AML-193 (cell line): ENCODE results near the gene TMPRSS11A.

Source experiments
- DNase-seq, 2 experiments: peaks; one replicate each; lab custom pipeline; 2025; lab: John Stamatoyannopoulos, UW

TMPRSS11A gene

DNA sequence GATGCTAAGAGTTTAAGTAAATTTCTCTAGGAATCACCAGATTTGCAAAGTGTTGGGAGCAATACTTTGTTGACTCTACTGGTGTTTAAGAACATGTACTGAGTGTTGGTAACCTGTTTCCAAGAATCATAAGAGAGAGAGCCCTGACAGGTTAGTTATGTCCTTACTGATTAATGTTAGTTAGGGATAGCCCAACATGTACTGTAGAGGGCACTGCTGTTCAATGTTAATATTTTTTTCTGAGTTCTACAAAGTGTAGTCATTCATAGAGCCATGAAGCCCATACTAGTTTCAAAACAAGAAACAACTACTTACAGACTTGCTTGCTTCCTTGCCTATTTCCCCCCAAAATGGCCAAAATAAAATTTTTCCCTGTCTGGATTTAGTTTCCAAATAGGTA lies 91.4 kb downstream of the TMPRSS11A start:
- peak; percentile 58 to 68 for DNase-seq

DNA sequence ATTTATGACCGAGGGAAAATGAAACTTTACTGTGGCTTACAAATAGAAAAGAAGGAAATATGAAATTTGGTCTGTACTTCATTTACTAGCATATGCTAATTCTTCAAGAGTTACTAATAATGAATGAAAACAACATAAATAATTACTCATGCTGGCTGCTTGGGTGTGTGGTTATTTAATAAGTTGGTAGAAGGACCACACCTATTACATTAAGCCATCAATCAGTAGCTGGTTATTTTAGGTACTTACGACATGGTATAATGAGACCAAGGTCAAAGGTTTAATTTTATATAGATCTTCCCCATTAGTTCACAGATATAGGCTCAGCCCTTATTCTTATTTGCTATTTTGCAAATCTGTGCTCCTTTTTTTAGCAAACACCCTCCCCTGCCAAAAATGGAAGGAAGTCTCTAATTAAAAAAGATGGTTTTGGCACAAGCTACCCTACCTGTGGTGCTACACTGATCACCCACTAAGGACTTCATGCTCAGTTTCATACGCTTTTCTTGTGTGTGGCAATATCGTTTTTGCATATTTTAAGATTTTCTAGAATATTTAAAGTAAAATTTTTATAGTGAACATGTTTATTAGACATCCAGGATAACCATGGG lies 93.6 kb downstream of the TMPRSS11A start:
- DNase-seq, result no peak

DNA sequence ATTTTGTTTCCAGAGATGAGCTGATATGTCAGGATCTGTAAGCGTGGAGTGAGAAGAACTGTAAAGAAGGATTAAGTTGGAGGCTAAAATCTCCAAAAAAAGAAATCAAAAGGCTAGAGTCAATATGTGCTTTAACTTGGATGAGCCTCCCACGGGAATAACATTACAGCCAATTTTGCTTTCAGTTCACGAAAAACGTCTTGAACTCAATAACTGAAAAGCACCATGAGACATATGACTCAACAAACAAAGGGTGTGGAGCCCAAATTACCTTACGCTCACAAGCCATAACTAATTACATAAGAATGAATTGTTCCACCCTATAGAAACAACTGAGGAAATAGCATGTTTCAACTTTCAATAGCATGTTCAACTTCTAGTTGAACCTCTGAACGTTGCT lies 101.8 kb downstream of the TMPRSS11A start:
- no peak for DNase-seq
